SU-DHL-6 (cell line): Measurements from ENCODE around the gene SNX22.

Experiments
- EZH2phosphoT487 ChIP-seq: fragments of 200-600 bp; sonication (generic), shearing (Covaris generic); conservative IDR thresholded peaks from 2 replicates; pipeline ENCODE4 v1.6.1; 2018; ENCODE audit warnings: mild to moderate bottlenecking, antibody characterized with exemption, low read length, moderate library complexity, mixed read lengths
- TF ChIP-seq, protein P1 (sequence below): fragments of 200-600 bp; sonication (generic); IDR thresholded peaks from one replicate; pipeline ENCODE4 v1.5.1; 2017; ENCODE audit warnings: antibody characterized with exemption, mild to moderate bottlenecking, low read length, moderate library complexity; ENCODE audit not compliant: insufficient read depth, poor library complexity, severe bottlenecking

- TF ChIP-seq, protein P1, sequence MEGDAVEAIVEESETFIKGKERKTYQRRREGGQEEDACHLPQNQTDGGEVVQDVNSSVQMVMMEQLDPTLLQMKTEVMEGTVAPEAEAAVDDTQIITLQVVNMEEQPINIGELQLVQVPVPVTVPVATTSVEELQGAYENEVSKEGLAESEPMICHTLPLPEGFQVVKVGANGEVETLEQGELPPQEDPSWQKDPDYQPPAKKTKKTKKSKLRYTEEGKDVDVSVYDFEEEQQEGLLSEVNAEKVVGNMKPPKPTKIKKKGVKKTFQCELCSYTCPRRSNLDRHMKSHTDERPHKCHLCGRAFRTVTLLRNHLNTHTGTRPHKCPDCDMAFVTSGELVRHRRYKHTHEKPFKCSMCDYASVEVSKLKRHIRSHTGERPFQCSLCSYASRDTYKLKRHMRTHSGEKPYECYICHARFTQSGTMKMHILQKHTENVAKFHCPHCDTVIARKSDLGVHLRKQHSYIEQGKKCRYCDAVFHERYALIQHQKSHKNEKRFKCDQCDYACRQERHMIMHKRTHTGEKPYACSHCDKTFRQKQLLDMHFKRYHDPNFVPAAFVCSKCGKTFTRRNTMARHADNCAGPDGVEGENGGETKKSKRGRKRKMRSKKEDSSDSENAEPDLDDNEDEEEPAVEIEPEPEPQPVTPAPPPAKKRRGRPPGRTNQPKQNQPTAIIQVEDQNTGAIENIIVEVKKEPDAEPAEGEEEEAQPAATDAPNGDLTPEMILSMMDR = no peak
- TF ChIP-seq EZH2phosphoT487 = no peak
Measured at GRCh38 chr15:64138331-64138941, 13.1 kb upstream of the SNX22 start.
